H1 (cell line): ENCODE results near the gene ARHGAP28. TPM values are rescaled to one million over a fixed set of nuclear protein-coding genes. Genes with fewer than 3 reads are reported as not detected.

ENCODE experiments used
- CTCF ChIA-PET: fragments of 300-600 bp; sonication (Branson Sonifier 250); formaldehyde crosslinking; loops from one replicate; lab custom pipeline; 2021; ENCODE audit not compliant: partially characterized antibody; lab: Charles Lee
- POLR2A ChIA-PET: fragments of 300-600 bp; sonication (Branson Sonifier 250); formaldehyde crosslinking; loops from one replicate; lab custom pipeline; 2021; ENCODE audit warnings: inconsistent platforms; ENCODE audit not compliant: partially characterized antibody; lab: Charles Lee
- DNase-seq, 2 experiments: peaks; one replicate each; pipeline versions ENCODE4 v3.0.0 to v3.0.0-alpha.2; 2010 to 2022; ENCODE audit warnings: low spot score in 2 of 2, low read depth in 1 of 2, mixed read lengths in 1 of 2
- FAIRE-seq: peaks from 2 replicates; lab custom pipeline; 2011; peaks lifted over from hg19 to GRCh38; lab: Jason Lieb, UNC
- H2AFZ ChIP-seq: 2 replicates; pipeline ENCODE4 v1.8.1; 2012; ENCODE audit warnings: low read length, inconsistent platforms
- H2AK5ac ChIP-seq: 2 replicates; pipeline ENCODE4 v1.6.1; 2013; ENCODE audit warnings: low read depth, low read length
- H2BK120ac ChIP-seq: replicated peaks from 2 replicates; pipeline ENCODE3; 2013; ENCODE audit warnings: low read depth, low read length, inconsistent platforms
- H2BK12ac ChIP-seq: 2 replicates; pipeline ENCODE4 v1.6.1; 2013; ENCODE audit warnings: low read depth, low read length
- H2BK15ac ChIP-seq: 2 replicates; pipeline ENCODE4 v1.6.1; 2013; ENCODE audit warnings: low read length
- H2BK20ac ChIP-seq: 2 replicates; pipeline ENCODE4 v1.6.1; 2013; ENCODE audit warnings: low read length
- H2BK5ac ChIP-seq: 2 replicates; pipeline ENCODE4 v1.6.1; 2013; ENCODE audit warnings: low read depth, low read length
- H3K14ac ChIP-seq: 2 replicates; pipeline ENCODE4 v1.6.1; 2013; ENCODE audit warnings: inconsistent platforms; ENCODE audit not compliant: insufficient read length
- H3K18ac ChIP-seq: 2 replicates; pipeline ENCODE4 v1.6.1; 2013; ENCODE audit warnings: low read length; ENCODE audit errors: extremely low read depth
- H3K23ac ChIP-seq: 2 replicates; pipeline ENCODE4 v1.6.1; 2013; ENCODE audit warnings: inconsistent platforms; ENCODE audit not compliant: insufficient read length
- H3K23me2 ChIP-seq: 2 replicates; pipeline ENCODE4 v1.6.1; 2013; ENCODE audit warnings: low read depth, low read length
- H3K27ac ChIP-seq: 2 replicates; pipeline ENCODE4 v1.6.1; 2011; ENCODE audit warnings: low read depth, low read length, inconsistent platforms
- H3K27me3 ChIP-seq, 4 experiments: replicated peaks in 1 of 4; 1 replicate in 1 of 4; 2 replicates in 3 of 4; pipeline versions ENCODE4 v1.6.1 to v1.8.1; 2011 to 2013; ENCODE audit warnings: low read length in 3 of 4, mild to moderate bottlenecking in 3 of 4, inconsistent platforms in 2 of 4, mixed read lengths in 2 of 4, moderate library complexity in 1 of 4; ENCODE audit not compliant: control insufficient read depth in 3 of 4, insufficient read depth in 3 of 4; ENCODE audit errors: extremely low read depth in 1 of 4
- H3K36me3 ChIP-seq, 4 experiments: 2 replicates each; pipeline versions ENCODE4 v1.6.1 to v1.8.1; 2011 to 2013; ENCODE audit warnings: mild to moderate bottlenecking in 4 of 4, low read length in 3 of 4, moderate library complexity in 2 of 4, control low read depth in 1 of 4, inconsistent platforms in 1 of 4; ENCODE audit not compliant: insufficient read depth in 4 of 4, control insufficient read depth in 2 of 4
- H3K4ac ChIP-seq: replicated peaks from 2 replicates; pipeline ENCODE3; 2013; ENCODE audit warnings: low read length, low read depth, mixed read lengths, inconsistent platforms; ENCODE audit not compliant: insufficient read length
- H3K4me1 ChIP-seq, 4 experiments: replicated peaks in 1 of 4; 1 replicate in 1 of 4; 2 replicates in 3 of 4; pipeline versions ENCODE4 v1.6.1 to v1.8.1; 2011 to 2013; ENCODE audit warnings: low read length in 3 of 4, inconsistent platforms in 2 of 4, mixed read lengths in 1 of 4; ENCODE audit not compliant: insufficient read depth in 4 of 4, control insufficient read depth in 3 of 4
- H3K4me2 ChIP-seq, 2 experiments: 2 replicates each; pipeline versions ENCODE4 v1.6.1 to v1.8.1; 2011 to 2013; ENCODE audit warnings: low read depth in 2 of 2, low read length in 2 of 2, control low read depth in 1 of 2, inconsistent platforms in 1 of 2, mild to moderate bottlenecking in 1 of 2; ENCODE audit not compliant: insufficient read depth in 1 of 2
- H3K4me3 ChIP-seq, 4 experiments: fragments of 200-600, 300-600 bp in 1 of 4; sonication (generic), shearing (Covaris generic), sonication (Bioruptor Twin) in 1 of 4; 2 replicates each; pipeline versions ENCODE4 v1.5.1 to v1.8.1; 2011 to 2016; ENCODE audit warnings: low read length in 4 of 4, low read depth in 3 of 4, control low read depth in 2 of 4, inconsistent platforms in 2 of 4, mild to moderate bottlenecking in 2 of 4, mixed read lengths in 1 of 4, moderate library complexity in 1 of 4; ENCODE audit not compliant: insufficient read depth in 2 of 4; ENCODE audit errors: extremely low read depth in 1 of 4
- H3K56ac ChIP-seq: replicated peaks from 2 replicates; pipeline ENCODE3; 2013; ENCODE audit warnings: low read depth, mild to moderate bottlenecking, mixed read lengths, low read length, inconsistent platforms; ENCODE audit not compliant: insufficient read length
- H3K79me1 ChIP-seq: 2 replicates; pipeline ENCODE4 v1.6.1; 2013; ENCODE audit warnings: low read depth, low read length, control low read depth
- H3K79me2 ChIP-seq, 2 experiments: 2 replicates each; pipeline versions ENCODE4 v1.6.1 to v1.8.1; 2012 to 2013; ENCODE audit warnings: low read length in 2 of 2, mild to moderate bottlenecking in 2 of 2, inconsistent platforms in 1 of 2; ENCODE audit not compliant: insufficient read depth in 2 of 2, control insufficient read depth in 1 of 2
- H3K9ac ChIP-seq, 4 experiments: replicated peaks in 1 of 4; 1 replicate in 1 of 4; 2 replicates in 3 of 4; pipeline versions ENCODE4 v1.6.1 to v1.8.1; 2011 to 2013; ENCODE audit warnings: low read depth in 3 of 4, low read length in 3 of 4, control low read depth in 2 of 4, mild to moderate bottlenecking in 2 of 4, moderate library complexity in 2 of 4, inconsistent platforms in 1 of 4; ENCODE audit errors: extremely low read depth in 1 of 4
- H3K9me3 ChIP-seq, 2 experiments: 2 replicates each; pipeline versions ENCODE4 v1.6.1 to v1.8.1; 2012 to 2013; ENCODE audit warnings: mild to moderate bottlenecking in 2 of 2, moderate library complexity in 2 of 2, control low read depth in 1 of 2, inconsistent platforms in 1 of 2, low read depth in 1 of 2, low read length in 1 of 2, mixed read lengths in 1 of 2; ENCODE audit not compliant: insufficient read depth in 2 of 2
- H4K20me1 ChIP-seq, 2 experiments: replicated peaks in 1 of 2; 2 replicates each; pipeline versions ENCODE3 to v1.8.1; 2011 to 2013; ENCODE audit warnings: inconsistent platforms in 2 of 2, low read length in 2 of 2, mild to moderate bottlenecking in 1 of 2; ENCODE audit not compliant: insufficient read depth in 2 of 2, control insufficient read depth in 1 of 2
- H4K5ac ChIP-seq: 2 replicates; pipeline ENCODE4 v1.6.1; 2013; ENCODE audit warnings: low read length, low read depth, mixed read lengths, inconsistent platforms; ENCODE audit not compliant: insufficient read length
- H4K8ac ChIP-seq: 2 replicates; pipeline ENCODE4 v1.8.0; 2013; ENCODE audit warnings: mild to moderate bottlenecking, moderate library complexity, low read length, inconsistent platforms; ENCODE audit not compliant: insufficient read depth; ENCODE audit errors: extremely low read depth
- H4K91ac ChIP-seq: replicated peaks from 2 replicates; pipeline ENCODE3; 2013; ENCODE audit warnings: low read length, mixed read lengths, inconsistent platforms; ENCODE audit not compliant: insufficient read length
- BCL11A ChIP-seq, 2 experiments: IDR thresholded peaks; one replicate each; pipeline ENCODE4 v1.6.1; 2011; ENCODE audit warnings: low read depth in 2 of 2, low read length in 2 of 2, mild to moderate bottlenecking in 2 of 2
- BRCA1 ChIP-seq: IDR thresholded peaks from 2 replicates; pipeline ENCODE4 v1.6.1; 2012; ENCODE audit warnings: low read depth, low read length, improper control_type of control experiment
- CBX5 ChIP-seq: fragments of 300-800, 300-1000 bp; sonication (generic); IDR thresholded peaks from 2 replicates; pipeline ENCODE4 v1.7.1; 2016; ENCODE audit warnings: antibody characterized with exemption, low read length, low read depth
- CBX8 ChIP-seq: fragments of 300-800, 300-1000 bp; sonication (generic); IDR thresholded peaks from 2 replicates; pipeline ENCODE4 v1.7.1; 2016; ENCODE audit warnings: low read depth, low read length, borderline replicate concordance
- FOSL1 ChIP-seq: IDR thresholded peaks from 2 replicates; pipeline ENCODE4 v1.6.1; 2011; ENCODE audit warnings: mild to moderate bottlenecking, low read depth, low read length, moderate library complexity; ENCODE audit not compliant: insufficient read depth
- HDAC6 ChIP-seq: IDR thresholded peaks from one replicate; pipeline ENCODE4 v1.7.1; 2012; ENCODE audit warnings: low read depth, mild to moderate bottlenecking, inconsistent platforms, low read length, moderate library complexity
- KDM1A ChIP-seq: fragments of 200-600, 300-600 bp; sonication (generic); IDR thresholded peaks from 2 replicates; pipeline ENCODE4 v1.7.1; 2016; ENCODE audit warnings: mild to moderate bottlenecking, low read length, borderline replicate concordance
- KDM4A ChIP-seq: IDR thresholded peaks from one replicate; pipeline ENCODE4 v1.7.1; 2012; ENCODE audit warnings: low read depth, mild to moderate bottlenecking, moderate library complexity, low read length, inconsistent platforms; ENCODE audit not compliant: severe bottlenecking
- KDM5A ChIP-seq: fragments of 200-600 bp; IDR thresholded peaks from 2 replicates; pipeline ENCODE4 v1.7.1; 2012; ENCODE audit warnings: mild to moderate bottlenecking, low read length, inconsistent platforms, mixed read lengths
- SP2 ChIP-seq: IDR thresholded peaks from 2 replicates; pipeline ENCODE4 v1.6.1; 2012; ENCODE audit warnings: mild to moderate bottlenecking, low read length, inconsistent platforms
- SP4 ChIP-seq: IDR thresholded peaks from 2 replicates; pipeline ENCODE4 v1.6.1; 2012; ENCODE audit warnings: low read length, inconsistent platforms
- TBP ChIP-seq: IDR thresholded peaks from 2 replicates; pipeline ENCODE4 v1.6.1; 2011; ENCODE audit warnings: low read depth, low read length, improper control_type of control experiment
- WGBS, 2 experiments: shearing (Covaris generic) in 1 of 2; methylation state at CpG; one replicate each; pipeline versions ENCODE4 v1.1.6 to v1.1.7; 2013 to 2015; ENCODE audit warnings: low lambda C conversion rate in 2 of 2, mixed read lengths in 2 of 2, inconsistent platforms in 1 of 2, low coverage in 1 of 2, missing lambda C conversion rate in 1 of 2; ENCODE audit not compliant: insufficient replicate concordance in 2 of 2, insufficient coverage in 1 of 2, insufficient read length in 1 of 2; ENCODE audit errors: extremely low coverage in 1 of 2, missing lambda C conversion rate in 1 of 2; 5-methylcytosine and 5-hydroxymethylcytosine counted together
- polyA plus RNA-seq, 7 experiments: library from polyadenylated mRNA; depleted of rRNA in 3 of 7; stranded (reverse) in 5 of 7; unstranded in 2 of 7; fragments of >200 nt in 5 of 7; fragments of 200-250 nt in 2 of 7; gene quantifications; 1 replicate in 5 of 7; 2 replicates in 1 of 7; 4 replicates in 1 of 7; pipeline versions ENCODE4 v1.2.1 to v1.2.3, GENCODE V29; 2011 to 2013; ENCODE audit warnings: missing spikeins in 2 of 7, mixed read lengths in 2 of 7
- total RNA-seq: library from RNA; stranded (reverse); fragmentation: NEBNext Ultra II Directional; extraction: Animal tissue kit (Norgen Biotek cat#: 25700); gene quantifications from 2 replicates; pipeline ENCODE4 v1.2.1, GENCODE V29; 2021
- TF ChIP-seq, protein P1 (sequence below), 3 experiments: IDR thresholded peaks; 1 replicate in 2 of 3; 2 replicates in 1 of 3; pipeline versions ENCODE4 v1.5.1 to v1.6.1; 2011; ENCODE audit warnings: low read length in 3 of 3, mild to moderate bottlenecking in 3 of 3, inconsistent platforms in 2 of 3, low read depth in 1 of 3, moderate library complexity in 1 of 3; ENCODE audit not compliant: insufficient read depth in 1 of 3; ENCODE audit errors: control extremely low read depth in 1 of 3

The ARHGAP28 gene
- total and polyA plus RNA-seq, 2 of the 8 experiments (the other 6 are each of a cell fraction or from before 2014, with no cell fraction given): 2.9 to 14.4 TPM

DNA sequence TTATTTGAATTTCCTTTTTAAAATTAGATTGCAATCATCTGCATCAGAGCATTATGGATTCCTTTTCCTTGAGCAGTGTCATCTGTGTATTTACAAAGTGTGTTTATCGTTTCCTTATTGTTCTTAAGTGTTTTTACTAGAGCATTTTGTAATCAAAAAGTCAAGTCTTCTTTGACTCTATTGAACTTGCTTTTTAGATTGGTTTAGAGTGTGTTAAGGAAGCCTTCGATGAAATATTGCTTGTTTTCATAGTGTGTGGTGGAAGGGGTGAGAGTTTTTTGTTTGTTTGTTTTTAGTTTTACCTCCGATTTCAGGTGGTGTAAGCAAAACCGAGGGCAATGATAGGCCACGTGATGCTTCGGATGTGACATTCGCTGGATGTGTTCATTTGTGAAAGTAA lies 45.7 kb downstream of the ARHGAP28 start:
- no peak overlapping the region for H3K4ac ChIP-seq
- no peak overlapping the region for H3K4me2 ChIP-seq
- H2BK5ac ChIP-seq: no peak overlapping the region
- H3K56ac ChIP-seq: no peak overlapping the region
- H3K27ac ChIP-seq: no peak overlapping the region
- H2BK12ac ChIP-seq: no peak overlapping the region
- no peaks in the 10 kb centered on the region for H3K36me3 ChIP-seq
- ChIA-PET CTCF (interaction anchor here (1.6 kb wide), 1 partner anchor 109 kb away, joined by 3 read pairs; no protein-coding TSS in a partner anchor), POLR2A (no interaction called here)
- H2AFZ ChIP-seq: no peak overlapping the region
- no peak for DNase-seq
- no peak overlapping the region for H2BK20ac ChIP-seq
- no peaks in the 10 kb centered on the region for H3K9me3 ChIP-seq
- no peaks in the 10 kb centered on the region for H3K23me2 ChIP-seq
- H3K4me3 ChIP-seq: no peak overlapping the region
- no peak overlapping the region for H2BK120ac ChIP-seq
- H3K23ac ChIP-seq: no peak overlapping the region
- no peaks in the 10 kb centered on the region for H3K79me2 ChIP-seq
- no peak overlapping the region for H4K5ac ChIP-seq
- H3K4me1 ChIP-seq: peaks cover 2 to 4% (median 3%) of the 10 kb centered on the region in 4 experiments; a peak in 4 of 7 replicates
- no peak overlapping the region for H4K8ac ChIP-seq
- no peaks in the 10 kb centered on the region for H3K79me1 ChIP-seq
- H3K27me3 ChIP-seq: no peaks in the 10 kb centered on the region
- no peak for FAIRE-seq
- no peak overlapping the region for H3K14ac ChIP-seq
- H3K18ac ChIP-seq: no peak overlapping the region
- H2BK15ac ChIP-seq: no peak overlapping the region
- H4K20me1 ChIP-seq: no peaks in the 10 kb centered on the region
- WGBS, 2 experiments: 87% methylated on average over 7 of the region's 7 CpGs; no CpG with 5 or more reads in 1 of the 2 experiments
- no peak overlapping the region for H4K91ac ChIP-seq
- H3K9ac ChIP-seq: no peak overlapping the region
- no peak overlapping the region for H2AK5ac ChIP-seq
- TF ChIP-seq KDM1A: no peak
- no peak for TF ChIP-seq FOSL1
- no peak for TF ChIP-seq KDM5A
- no peak for TF ChIP-seq KDM4A
- TF ChIP-seq, protein P1, sequence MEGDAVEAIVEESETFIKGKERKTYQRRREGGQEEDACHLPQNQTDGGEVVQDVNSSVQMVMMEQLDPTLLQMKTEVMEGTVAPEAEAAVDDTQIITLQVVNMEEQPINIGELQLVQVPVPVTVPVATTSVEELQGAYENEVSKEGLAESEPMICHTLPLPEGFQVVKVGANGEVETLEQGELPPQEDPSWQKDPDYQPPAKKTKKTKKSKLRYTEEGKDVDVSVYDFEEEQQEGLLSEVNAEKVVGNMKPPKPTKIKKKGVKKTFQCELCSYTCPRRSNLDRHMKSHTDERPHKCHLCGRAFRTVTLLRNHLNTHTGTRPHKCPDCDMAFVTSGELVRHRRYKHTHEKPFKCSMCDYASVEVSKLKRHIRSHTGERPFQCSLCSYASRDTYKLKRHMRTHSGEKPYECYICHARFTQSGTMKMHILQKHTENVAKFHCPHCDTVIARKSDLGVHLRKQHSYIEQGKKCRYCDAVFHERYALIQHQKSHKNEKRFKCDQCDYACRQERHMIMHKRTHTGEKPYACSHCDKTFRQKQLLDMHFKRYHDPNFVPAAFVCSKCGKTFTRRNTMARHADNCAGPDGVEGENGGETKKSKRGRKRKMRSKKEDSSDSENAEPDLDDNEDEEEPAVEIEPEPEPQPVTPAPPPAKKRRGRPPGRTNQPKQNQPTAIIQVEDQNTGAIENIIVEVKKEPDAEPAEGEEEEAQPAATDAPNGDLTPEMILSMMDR (IDR thresholded peaks at IDR 0.05; ENCODE audit: control extremely low read depth in 1 of 3, insufficient read depth in 1 of 3, low read depth in 1 of 3, low read length in 3 of 3): no peak
- TF ChIP-seq SP2: no peak
- no peak for TF ChIP-seq HDAC6
- TF ChIP-seq SP4: no peak
- TF ChIP-seq BRCA1: no peak
- no peak for TF ChIP-seq BCL11A (IDR thresholded peaks at IDR 0.05; ENCODE audit: low read depth in 2 of 2, low read length in 2 of 2)
- no peak for TF ChIP-seq CBX8
- no peak for TF ChIP-seq CBX5
- TF ChIP-seq TBP: no peak
